ENCODE results near the gene CRAT. TPM values are rescaled to one million over a fixed set of nuclear protein-coding genes. Genes with fewer than 3 reads are reported as not detected.

Gene CRAT
- total and polyA plus RNA-seq, 2 experiments from 2014 or later: 40.4 to 64.6 TPM

DNA sequence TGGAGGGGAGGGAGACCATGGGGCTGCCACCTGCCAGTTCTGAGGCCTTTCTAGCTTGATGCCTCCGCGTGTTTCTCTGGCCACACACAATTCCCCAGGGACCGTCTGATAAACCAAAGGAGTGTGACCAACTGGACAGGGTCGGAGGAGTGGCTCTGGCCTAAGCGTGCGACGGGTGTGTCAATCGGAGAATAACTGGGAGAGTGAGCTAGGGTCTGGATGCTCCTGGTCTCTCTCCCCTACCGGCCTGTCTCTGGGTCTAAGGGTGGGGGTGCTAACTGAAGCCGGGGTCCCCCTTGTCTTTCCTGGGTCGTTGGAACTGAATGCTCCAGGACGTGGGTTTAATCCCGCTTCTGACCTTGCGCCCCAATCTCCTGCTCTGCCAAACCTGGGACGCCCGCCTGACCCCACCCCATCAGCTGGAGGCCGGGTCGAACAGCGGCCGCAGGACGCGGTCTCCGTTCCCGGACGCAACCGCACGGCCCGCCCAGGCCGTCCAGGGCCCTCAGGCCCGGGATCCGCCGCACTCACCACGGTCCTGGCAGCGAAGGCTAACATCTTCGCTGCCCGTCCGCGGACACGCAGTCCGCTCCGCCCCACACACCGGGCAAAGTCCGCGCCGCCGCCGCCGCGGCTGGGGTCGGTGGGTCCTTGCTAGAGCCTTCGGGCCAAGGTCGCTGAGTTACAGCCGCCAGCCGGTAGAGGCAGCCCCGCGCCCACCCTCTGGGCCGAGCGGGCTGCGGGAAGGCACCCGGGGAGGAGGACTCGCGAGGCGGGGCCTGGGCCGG, 447 bp downstream of the CRAT start:
- peak; percentile 49 for DNase-seq (ENCODE audit: low spot score)
- TF ChIP-seq EZH2phosphoT487 (IDR thresholded peaks at IDR 0.05; ENCODE audit: low read depth, severe bottlenecking, unreplicated experiment): no peak
- TF ChIP-seq EZH2 (IDR thresholded peaks at IDR 0.05; ENCODE audit: borderline replicate concordance): no peak
- TF ChIP-seq, protein P1, sequence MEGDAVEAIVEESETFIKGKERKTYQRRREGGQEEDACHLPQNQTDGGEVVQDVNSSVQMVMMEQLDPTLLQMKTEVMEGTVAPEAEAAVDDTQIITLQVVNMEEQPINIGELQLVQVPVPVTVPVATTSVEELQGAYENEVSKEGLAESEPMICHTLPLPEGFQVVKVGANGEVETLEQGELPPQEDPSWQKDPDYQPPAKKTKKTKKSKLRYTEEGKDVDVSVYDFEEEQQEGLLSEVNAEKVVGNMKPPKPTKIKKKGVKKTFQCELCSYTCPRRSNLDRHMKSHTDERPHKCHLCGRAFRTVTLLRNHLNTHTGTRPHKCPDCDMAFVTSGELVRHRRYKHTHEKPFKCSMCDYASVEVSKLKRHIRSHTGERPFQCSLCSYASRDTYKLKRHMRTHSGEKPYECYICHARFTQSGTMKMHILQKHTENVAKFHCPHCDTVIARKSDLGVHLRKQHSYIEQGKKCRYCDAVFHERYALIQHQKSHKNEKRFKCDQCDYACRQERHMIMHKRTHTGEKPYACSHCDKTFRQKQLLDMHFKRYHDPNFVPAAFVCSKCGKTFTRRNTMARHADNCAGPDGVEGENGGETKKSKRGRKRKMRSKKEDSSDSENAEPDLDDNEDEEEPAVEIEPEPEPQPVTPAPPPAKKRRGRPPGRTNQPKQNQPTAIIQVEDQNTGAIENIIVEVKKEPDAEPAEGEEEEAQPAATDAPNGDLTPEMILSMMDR (IDR thresholded peaks at IDR 0.05; ENCODE audit: poor library complexity): peak; percentile 12
- H3K4me1 ChIP-seq (ENCODE audit: insufficient read depth): peaks cover 18% of the 10 kb centered on the region

DNA sequence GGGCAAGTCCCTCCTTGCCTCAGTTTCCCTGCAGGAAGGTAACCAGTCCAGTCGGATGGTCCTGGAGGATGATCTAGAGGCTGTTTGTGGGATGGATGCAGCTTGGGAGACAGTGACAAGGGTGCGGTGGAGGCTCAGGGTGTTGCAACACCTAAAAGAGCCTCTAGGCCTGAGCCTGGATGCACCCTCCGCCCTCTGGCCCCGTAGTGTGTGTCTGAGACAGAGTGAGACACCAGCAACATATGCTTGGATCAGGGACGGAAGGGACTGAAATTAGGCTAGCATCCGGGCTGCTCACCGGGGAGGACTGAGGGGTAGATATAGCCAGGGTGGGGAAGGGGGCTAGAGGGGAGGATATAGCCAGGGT, 1.1 kb downstream of the CRAT start:
- Histone ChIP-seq H3K9me3 (ENCODE audit: low read depth) (no peaks in the 10 kb centered on the region), H3K27ac (no peak overlapping the region), H3K4me2 (peak overlapping the region; percentile 99), H4K20me1 (ENCODE audit: insufficient read depth, poor library complexity, severe bottlenecking) (peaks cover 4% of the 10 kb centered on the region), H2AFZ (no peak overlapping the region), H3K27me3 (no peaks in the 10 kb centered on the region), H3K9me2 (replicated peaks; ENCODE audit: insufficient read depth) (no peaks in the 10 kb centered on the region), H3K4me1 (ENCODE audit: insufficient read depth) (peaks cover 18% of the 10 kb centered on the region), H3K36me3 (replicated peaks; ENCODE audit: insufficient read depth, low read depth) (no peaks in the 10 kb centered on the region), H3K79me2 (peaks cover 36% of the 10 kb centered on the region), H3K4me3 (no peak overlapping the region)
- WGBS (ENCODE audit: low lambda C conversion rate, missing lambda C conversion rate): 77% methylated on average over 7 of the region's 7 CpGs
- DNase-seq (ENCODE audit: low spot score): peak; percentile 37
- TF ChIP-seq EZH2phosphoT487 (IDR thresholded peaks at IDR 0.05; ENCODE audit: low read depth, severe bottlenecking, unreplicated experiment) (no peak), EZH2 (IDR thresholded peaks at IDR 0.05; ENCODE audit: borderline replicate concordance) (no peak)
- TF ChIP-seq, protein P1 (IDR thresholded peaks at IDR 0.05; ENCODE audit: poor library complexity): no peak

More for the DNA sequence above, 447 bp downstream of the CRAT start:
- Histone ChIP-seq H3K27ac (peak overlapping the region; percentile 84), H4K20me1 (ENCODE audit: insufficient read depth, poor library complexity, severe bottlenecking) (peaks cover 4% of the 10 kb centered on the region), H3K9me3 (ENCODE audit: low read depth) (no peaks in the 10 kb centered on the region), H3K9me2 (replicated peaks; ENCODE audit: insufficient read depth) (no peaks in the 10 kb centered on the region), H2AFZ (peak overlapping the region; percentile 88), H3K79me2 (peaks cover 41% of the 10 kb centered on the region), H3K4me2 (peak overlapping the region; percentile 99), H3K36me3 (replicated peaks; ENCODE audit: insufficient read depth, low read depth) (no peaks in the 10 kb centered on the region), H3K4me3 (peak overlapping the region; percentile 86), H3K27me3 (no peaks in the 10 kb centered on the region)
- 6% methylated on average over 58 of the region's 64 CpGs for WGBS (ENCODE audit: low lambda C conversion rate, missing lambda C conversion rate)

DNA sequence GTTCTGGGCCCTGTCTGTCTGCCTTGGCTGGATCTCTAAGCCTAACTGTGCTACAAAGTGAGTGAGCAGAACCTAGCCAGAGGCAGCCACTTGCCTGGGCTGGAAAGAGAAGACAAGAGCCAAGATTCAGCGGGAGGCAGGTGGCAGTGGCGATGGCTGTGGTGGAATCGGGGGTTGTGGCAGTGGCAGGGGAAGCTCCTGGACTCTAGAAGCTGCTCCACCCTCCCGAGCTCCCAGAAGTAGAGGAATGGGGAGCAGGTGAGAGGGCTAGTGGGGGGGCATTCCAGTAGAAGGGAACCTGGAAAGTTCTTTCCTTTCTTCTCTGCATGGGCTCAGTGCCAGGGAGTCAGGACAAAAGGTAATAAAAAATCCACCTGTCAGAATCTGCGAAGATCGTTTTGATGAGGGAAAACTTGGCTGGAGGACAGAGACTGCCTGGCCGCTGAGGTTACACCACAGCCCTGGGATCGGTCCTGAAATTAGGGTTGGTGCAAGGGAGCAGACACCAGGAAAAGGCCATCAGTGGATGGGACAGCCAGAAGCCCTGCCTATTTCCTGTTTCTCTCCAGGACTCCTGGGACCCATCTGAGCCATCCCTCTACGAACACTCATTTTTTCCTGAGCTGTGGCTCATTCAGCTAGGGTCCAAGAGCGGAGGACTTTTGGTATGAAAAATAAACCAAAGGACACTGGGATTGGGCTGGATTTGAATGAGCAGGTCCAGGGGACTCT, 1.6 kb downstream of the CRAT start:
- Histone ChIP-seq H3K36me3 (replicated peaks; ENCODE audit: insufficient read depth, low read depth) (no peaks in the 10 kb centered on the region), H3K79me2 (peaks cover 30% of the 10 kb centered on the region), H3K4me3 (no peak overlapping the region), H3K27me3 (no peaks in the 10 kb centered on the region), H4K20me1 (ENCODE audit: insufficient read depth, poor library complexity, severe bottlenecking) (peaks cover 4% of the 10 kb centered on the region), H3K4me1 (ENCODE audit: insufficient read depth) (peaks cover 18% of the 10 kb centered on the region), H2AFZ (no peak overlapping the region), H3K9me3 (ENCODE audit: low read depth) (no peaks in the 10 kb centered on the region), H3K4me2 (peak overlapping the region; percentile 99), H3K9me2 (replicated peaks; ENCODE audit: insufficient read depth) (no peaks in the 10 kb centered on the region), H3K27ac (no peak overlapping the region)
- no peak for DNase-seq (ENCODE audit: low spot score)
- 90% methylated on average over 10 of the region's 10 CpGs for WGBS (ENCODE audit: low lambda C conversion rate, missing lambda C conversion rate)
- TF ChIP-seq, protein P1 (IDR thresholded peaks at IDR 0.05; ENCODE audit: poor library complexity): no peak
- TF ChIP-seq EZH2 (IDR thresholded peaks at IDR 0.05; ENCODE audit: borderline replicate concordance) (no peak), EZH2phosphoT487 (IDR thresholded peaks at IDR 0.05; ENCODE audit: low read depth, severe bottlenecking, unreplicated experiment) (no peak)

Data from hepatocyte (in vitro differentiated cells).